CD4-positive, alpha-beta T cell treated with Interleukin-4 for 1 hour (primary cell): ENCODE results near the gene RGS3.
"Not testable (repeated sequence)": the region's sequence is repeated elsewhere in the genome, so short reads cannot be mapped to it uniquely, and the experiment has no call there.

Source experiments
- DNase-seq, 2 donors: peaks; one replicate each; pipeline ENCODE4 v3.0.0-alpha.2; 2020 to 2022

RGS3 gene

GRCh38 chr9:113623851-113624485, 160.4 kb downstream of the RGS3 start:
- no peak for DNase-seq

GRCh38 chr9:113624721-113625120, 161.2 kb downstream of the RGS3 start:
- no peak for DNase-seq

GRCh38 chr9:113625486-113625885, 162.0 kb downstream of the RGS3 start:
- no peak for DNase-seq

DNA sequence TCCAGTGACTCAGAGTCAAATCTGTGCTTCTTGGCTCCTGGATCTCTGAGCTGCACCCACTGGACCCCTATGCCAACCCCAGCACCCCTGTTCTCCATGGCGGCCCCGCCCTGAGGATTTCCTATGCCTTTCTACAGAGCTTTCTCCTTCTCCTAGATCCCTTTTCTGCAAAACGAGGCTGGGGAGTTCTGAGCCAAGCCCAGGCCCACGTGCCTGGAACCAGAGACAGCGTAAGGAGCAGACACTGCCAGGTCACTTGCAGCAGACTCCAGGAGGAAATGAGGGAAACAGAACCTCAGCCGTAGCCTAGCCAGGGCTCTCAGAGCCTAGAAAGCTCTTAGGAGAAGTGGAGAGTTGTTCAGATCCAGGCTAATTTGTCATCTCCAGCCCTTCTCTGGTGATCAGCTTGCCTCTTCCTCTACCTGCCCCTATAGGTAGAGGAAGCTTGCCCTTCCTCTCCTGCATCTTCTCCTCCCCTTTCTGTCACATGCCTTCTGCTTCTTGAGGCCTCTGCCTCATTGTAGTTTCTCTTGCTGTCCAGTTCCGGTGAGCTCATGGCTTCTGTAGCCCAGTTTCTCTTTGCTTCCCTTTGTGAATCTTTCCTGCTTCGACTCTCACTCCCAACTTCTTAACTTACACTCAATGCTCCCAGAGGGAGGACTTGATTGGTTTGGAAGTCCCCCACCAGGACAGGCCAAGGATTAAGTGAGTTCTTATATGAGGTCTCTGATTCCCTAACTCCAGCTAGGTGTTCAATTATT, 163.4 kb downstream of the RGS3 start:
- no peak for DNase-seq

GRCh38 chr9:113628621-113629020, 165.1 kb downstream of the RGS3 start:
- DNase-seq, result no peak

DNA sequence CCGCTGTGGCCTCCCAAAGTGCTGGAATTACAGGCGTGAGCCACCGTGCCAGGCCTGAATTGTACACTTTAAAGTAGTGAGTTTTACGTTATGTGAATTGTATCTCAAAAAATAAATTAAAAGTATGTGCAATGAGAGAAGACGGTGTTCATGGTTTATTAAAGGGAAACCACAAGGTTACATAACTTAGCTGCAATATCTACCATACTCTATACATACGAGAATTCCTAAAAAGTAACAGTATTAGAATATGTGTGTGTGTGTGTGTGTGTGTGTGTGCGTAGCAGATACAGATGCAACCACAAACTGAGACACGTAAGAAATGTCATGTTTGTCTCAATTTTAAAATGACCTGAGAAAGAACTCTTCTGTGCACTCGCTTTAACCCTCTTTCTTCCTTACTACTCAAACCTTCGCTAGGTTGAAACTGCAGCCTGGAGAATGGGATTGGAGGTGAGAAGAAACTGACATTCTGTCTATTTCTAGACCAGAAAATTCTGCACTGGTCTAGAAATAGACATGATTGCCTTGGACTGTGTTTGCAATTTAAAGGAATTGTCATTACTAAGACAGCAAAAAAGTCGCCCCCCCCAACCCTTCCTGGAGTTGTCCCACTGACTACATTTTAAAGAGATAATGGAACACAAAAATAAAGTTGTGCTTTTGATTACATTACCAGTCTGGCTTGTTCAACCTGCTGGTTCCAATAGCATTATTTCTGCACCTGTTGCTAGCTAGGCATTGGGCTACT, 167.0 kb downstream of the RGS3 start:
- DNase-seq, result no peak

GRCh38 chr9:113631137-113631765, 167.7 kb downstream of the RGS3 start:
- DNase-seq, result no peak

GRCh38 chr9:113631871-113632665, 168.5 kb downstream of the RGS3 start:
- no peak for DNase-seq

- DNase-seq, result no peak
Observed at GRCh38 chr9:113632776-113633590, 169.5 kb downstream of the RGS3 start.

GRCh38 chr9:113633782-113634595, 170.5 kb downstream of the RGS3 start:
- DNase-seq, result no peak

GRCh38 chr9:113634596-113635515, 171.3 kb downstream of the RGS3 start:
- no peak for DNase-seq

DNA sequence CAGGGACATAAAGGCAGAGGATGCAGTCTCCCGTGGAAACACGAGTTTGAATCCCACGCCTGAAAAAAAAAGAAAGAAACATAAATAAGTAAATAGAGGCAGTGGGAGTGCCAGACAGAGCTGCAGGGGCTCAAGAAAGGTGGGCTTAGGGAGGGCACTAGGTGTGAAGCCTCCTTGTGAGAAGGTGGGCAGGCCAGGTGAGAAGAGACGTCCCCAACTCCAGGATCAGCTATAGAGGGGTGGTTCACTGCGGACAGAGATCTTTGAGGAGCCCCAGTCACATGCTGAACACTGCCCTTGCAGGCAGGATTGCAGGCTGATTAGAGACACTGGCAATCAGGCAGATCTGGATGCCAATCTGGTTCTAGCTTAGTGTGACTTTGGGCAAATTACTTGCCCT, 172.1 kb downstream of the RGS3 start:
- DNase-seq, result no peak

GRCh38 chr9:113636165-113636564, 172.6 kb downstream of the RGS3 start:
- DNase-seq, result no peak

DNA sequence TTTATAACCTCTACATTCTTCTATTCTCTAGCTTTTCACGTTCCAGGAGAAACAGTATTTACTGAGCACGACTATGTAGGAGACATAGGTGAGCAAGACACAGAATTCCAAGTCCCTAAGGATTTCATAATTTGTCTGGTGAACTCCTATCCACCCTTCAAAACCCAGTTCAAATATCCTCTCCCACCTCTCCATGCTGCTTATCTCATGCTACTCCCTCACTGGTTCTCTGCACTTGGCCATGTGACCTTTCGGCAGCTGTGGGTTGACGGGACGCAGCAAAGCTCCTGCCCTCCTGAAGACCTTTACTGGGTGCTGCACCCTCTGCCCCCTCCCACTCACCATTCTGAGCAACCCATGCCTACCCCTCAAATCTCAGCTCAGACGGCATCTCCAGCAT, 173.2 kb downstream of the RGS3 start:
- DNase-seq, result no peak

- no peak for DNase-seq
Observed at GRCh38 chr9:113638490-113638889, 175.0 kb downstream of the RGS3 start.

DNA sequence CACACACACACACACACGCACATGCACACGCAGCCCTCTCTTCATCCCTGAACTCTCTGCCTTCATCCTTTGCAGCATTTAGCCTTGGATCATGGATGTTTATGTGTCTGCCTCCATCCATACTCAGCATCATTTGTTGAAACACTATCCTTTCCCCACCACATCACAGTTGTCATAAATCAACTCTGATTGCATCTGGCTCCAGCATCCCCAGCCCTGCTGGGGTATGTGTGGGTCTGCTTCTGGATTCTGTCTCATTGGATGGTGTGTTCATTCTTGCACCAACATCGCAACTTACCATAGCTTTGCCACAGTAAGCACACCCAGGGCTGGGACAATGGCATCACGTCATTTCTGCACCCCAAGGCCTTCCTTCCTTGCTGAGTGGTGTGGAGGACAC, 175.4 kb downstream of the RGS3 start:
- no peak for DNase-seq

GRCh38 chr9:113639411-113639970, 176.0 kb downstream of the RGS3 start:
- DNase-seq, result not testable (repeated sequence)

- no peak for DNase-seq
Observed at GRCh38 chr9:113640418-113640817, 176.9 kb downstream of the RGS3 start.
